ENCODE data around the gene KREMEN2.
"Not testable (repeated sequence)": the region's sequence is repeated elsewhere in the genome, so short reads cannot be mapped to it uniquely, and the experiment has no call there.

KREMEN2 gene

DNA sequence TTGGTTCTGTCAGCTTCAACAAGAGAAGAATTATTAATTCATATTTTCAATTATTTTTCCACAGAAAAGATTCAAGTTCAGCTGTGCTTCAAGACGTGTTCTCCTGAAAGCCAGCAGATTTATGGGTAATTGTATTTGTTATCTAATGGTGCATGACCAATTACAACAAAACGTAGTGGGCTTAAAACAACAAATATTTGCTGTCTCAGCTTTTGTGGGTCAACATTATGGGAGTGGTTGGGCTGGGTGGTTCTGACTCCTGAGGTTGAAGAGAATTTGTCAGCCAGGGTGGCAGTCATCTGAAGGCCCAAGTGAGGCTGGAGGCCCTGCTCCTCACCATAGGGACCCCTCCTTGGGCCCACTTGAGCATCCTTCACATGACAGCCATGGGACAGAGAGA, 24.1 kb upstream of the KREMEN2 start:
- DNase-seq (ENCODE audit: low spot score): no peak

DNA sequence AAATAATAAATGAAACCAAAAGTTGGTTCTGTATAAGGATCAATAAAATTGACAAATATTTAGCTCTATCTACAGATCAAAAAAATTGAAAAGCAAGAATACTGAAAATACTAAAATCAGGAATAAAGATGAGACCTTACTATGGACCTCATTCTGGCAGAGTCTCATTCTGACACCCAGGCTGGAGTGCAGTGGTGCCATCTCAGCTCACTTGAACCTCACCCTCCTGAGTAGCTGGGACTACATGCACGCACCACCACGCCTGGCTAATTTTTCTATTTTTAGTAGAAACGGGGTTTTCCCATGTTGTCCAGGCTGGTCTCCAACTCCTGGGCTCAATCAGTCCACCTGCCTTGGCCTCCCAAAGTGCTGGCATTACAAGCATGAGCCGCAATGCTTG, 22.0 kb upstream of the KREMEN2 start:
- DNase-seq (ENCODE audit: low spot score): no peak

DNA sequence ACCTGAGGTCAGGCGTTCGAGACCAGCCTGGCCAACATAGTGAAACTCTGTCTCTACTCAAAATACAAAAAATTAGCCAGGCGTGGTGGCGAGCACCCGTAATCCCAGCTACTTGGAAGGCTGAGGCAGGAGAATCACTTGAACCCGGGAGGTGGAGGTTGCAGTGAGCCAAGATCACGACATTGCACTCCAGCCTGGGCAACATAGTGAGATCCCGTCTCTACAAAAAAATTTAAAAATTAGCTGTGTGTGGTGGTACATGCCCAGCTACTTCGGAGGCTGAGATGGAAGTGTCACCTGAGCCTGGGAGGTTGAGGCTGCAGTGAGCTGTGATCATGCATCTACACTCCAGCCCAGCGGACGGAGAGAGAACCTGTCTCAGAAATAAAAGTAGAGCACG, 20.4 kb upstream of the KREMEN2 start:
- not testable (repeated sequence) for DNase-seq (ENCODE audit: low spot score)

DNA sequence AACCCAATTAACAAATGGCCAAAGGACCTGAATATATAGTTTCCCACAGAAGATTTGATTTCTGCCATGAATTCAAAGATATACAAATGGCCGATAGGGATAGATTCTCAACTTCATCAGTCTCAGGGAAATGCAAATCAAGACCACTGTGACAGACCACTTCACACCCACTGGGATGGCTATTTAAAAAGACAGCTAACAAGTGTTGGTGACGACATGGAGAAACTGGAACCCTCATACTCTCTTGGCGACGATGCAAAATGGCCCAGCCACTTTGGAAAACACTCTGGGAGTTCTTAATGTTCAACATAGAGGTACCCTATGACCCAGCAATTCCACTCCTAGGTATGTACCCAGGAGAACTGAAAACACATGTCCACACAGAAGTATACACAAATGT, 17.4 kb upstream of the KREMEN2 start:
- no peak for DNase-seq (ENCODE audit: low spot score)

DNA sequence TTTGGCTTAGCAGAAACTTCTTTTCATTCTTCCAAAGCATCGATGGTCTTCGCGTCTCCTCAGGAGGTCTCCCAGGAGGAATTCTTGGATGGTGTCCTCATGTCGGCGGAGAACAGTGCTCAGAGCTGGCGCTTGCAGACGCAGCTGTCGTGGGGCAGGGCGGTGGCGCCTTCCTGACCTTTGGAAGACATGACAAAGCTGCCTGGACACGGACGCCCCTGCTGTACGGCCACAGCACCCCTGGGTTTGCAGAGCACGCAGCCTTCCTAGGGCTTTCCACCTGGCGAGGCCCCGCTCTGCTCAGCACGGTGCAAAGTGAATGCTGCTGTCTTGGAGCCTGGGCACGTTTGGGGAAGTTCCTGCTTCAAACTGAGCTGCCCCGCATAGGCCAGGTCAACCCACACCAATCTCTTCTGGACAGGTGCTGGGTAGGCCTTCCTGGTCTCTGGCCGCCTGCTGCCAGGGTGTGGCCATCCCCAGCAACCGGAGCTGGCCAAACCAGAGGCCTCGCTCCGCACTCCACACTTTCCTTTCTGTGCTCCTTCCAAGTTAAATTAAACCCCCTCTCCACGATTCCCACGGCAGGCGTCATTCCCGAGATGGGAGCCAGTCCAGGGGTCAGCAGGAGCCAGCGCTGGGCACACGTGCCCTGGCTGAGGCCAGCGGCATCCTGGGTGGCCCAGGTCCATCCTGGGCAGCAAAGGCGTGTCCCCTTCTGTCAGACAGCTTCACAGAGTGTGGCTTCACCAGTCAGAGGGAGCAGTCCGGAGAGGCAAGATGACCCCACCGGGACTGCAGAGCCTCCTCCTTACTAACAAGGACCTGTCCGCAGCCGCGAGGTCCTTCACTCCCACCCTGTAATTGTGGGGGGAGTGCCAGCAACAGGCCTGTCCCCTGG, 15.0 kb upstream of the KREMEN2 start:
- no peak for DNase-seq (ENCODE audit: low spot score)

DNA sequence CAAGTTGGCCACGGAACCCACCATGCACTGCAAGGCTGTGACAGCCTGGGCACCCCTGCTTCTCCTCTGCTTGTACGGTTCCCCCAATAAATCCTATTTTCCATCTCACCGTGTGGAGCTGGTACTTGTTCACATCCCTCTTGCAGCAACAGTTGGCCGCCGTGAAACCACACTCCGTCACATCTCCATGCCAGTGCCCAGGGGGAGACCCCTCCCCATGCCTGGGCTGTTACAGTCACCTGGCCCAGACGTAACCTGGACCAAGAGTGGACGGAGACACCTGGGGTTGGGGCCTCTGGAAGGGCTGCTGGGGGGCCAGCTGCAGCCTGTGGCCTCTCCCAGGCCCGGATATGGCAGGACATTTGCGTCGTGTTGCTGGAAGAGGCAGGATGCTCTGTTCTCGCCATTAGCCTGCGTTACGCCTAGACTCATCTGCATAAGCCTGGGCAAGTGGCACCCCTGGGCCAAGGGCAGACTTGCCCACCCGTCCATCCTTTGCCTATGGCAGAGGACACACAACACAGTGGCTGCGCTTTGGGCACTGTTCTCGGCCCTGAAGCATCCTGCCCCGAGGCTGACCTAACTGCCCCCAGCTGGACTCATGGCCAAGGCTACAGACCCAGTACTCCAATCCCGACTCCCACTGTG, 14.2 kb upstream of the KREMEN2 start:
- DNase-seq (ENCODE audit: low spot score): no peak

DNA sequence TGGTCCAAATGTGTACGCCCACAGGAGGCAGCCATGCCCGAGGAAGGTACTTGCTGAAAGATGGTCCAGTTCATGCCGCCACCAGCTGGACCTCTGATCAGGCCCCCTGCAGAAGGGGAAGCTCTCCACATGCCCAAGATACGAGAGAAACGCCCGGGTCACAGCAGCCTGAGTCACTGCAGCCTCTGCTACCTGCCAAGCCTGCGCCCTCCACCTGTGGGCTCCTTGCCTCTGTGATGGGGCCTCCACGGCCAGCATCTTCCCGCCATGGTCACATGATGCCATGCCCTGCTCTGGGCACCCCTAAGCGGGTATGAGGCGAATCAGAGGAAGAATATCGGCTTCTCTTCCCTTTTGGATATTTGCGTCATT, 13.7 kb upstream of the KREMEN2 start:
- DNase-seq (ENCODE audit: low spot score): no peak

DNA sequence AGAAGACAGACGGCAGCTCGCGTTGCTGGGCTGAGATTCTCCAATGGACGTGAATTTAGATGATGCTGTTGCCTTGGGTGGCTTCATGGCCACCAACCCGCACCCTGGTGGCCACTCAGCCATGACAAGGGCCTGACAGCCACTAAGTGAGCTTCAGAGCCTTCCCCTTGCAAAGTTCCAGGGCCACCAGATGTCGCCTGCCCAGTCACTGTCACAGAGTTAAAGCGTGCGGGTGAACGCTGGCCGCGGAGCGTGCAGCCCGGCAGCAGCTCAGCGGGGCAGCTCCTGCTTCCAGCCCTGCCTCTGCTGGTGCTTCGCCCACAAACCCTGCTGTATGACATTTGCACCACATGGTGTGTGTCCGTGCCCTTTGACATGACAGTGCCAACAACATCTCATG, 13.3 kb upstream of the KREMEN2 start:
- DNase-seq (ENCODE audit: low spot score): no peak

DNA sequence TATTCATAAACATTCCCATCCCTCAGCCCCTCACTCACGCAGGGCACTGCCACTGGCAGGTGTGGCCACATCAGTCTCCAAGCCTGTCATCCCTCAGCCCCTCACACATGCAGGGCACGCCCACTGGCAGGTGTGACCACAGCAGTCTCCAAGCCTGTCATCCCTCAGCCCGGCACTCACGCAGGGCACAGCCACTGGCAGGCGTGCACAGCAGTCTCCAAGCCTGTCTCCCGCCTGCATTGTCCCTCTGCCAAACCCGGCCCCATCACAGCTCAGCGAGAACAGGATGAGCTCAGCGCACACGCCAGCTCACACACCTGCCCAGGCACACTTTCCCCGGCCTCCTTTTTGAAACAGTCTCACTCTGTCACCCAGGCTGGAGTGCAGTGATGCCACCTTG, 11.4 kb upstream of the KREMEN2 start:
- DNase-seq (ENCODE audit: low spot score): peak; percentile 59

DNA sequence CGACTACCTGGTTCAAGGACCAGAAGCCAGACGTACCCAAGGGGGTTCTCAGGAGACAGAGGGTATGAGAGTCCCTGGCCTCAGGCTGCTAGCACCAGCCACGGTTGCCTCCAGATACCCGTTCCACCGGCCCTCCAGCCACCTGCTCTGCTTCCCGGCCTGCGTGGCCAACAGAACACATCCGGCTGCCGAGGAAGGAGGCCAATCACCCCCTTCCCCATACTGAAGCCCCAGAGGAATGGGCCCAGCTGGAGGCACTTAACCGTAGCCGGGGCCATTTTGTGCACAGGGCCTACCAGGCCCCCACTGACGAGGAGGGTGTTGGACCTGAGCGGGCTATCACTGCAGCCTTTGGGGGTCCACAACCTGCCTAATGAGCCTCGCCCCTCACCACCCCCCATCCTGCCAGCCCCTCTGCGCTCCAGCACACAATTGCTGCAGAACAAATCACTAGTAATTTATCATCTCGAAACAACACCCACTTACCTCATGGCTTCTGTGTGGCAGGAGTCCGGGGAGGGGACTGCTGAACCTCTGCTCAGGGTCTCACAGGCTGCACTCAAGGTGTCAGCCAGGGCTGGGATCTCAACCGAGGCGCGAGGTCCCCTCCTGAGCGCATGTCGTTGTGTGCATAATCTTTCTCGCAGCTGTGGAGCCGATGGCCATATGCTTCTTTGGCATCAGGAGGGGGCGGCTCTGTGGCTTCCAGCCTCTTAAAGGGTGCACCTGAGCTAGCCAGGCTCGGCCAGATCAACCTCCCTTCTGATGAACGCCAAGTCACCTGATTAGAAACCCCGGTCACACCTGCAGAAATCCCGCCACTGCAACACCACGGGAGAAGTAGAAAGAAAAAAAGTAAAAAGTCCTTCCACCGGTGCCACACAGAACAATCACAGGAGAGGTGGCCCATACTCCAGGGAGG, 10.1 kb upstream of the KREMEN2 start:
- DNase-seq (ENCODE audit: low spot score): peak; percentile 73

DNA sequence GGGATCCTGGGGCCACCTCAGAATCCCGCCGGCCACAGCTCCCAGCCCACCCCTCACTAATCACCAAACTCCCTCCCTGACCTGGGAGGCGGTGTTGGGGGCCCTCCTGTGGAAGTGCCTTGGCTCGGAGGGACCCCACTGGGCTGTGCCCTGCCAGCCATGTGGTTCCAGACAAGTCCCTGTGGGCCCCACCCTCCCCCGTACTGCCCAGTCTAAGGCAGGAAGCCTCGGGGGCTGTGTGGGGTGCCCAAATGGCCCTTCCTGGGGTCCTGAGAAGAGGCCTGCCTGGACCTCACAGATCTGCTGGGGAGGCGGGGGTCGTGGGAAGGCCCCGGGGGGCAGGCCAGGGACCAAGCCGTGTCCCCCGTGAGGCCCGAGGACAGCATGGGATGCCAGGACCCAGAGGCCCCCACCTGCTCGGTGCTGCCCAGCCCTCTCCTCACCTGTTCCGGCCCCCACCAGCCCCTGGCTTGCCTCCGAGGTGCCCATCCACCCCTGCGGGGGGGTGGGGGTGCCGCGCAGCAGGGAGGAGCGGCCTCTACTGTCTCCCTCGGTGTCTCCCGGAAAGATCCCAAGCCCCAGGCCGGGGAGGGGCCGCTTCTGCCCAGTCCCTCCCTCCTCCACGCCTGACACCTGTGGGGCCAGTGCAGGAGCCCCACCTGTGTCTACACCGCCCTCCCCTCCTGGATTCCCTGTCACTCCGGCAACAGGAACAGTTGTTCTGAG, 9.3 kb upstream of the KREMEN2 start:
- no peak for DNase-seq (ENCODE audit: low spot score)

DNA sequence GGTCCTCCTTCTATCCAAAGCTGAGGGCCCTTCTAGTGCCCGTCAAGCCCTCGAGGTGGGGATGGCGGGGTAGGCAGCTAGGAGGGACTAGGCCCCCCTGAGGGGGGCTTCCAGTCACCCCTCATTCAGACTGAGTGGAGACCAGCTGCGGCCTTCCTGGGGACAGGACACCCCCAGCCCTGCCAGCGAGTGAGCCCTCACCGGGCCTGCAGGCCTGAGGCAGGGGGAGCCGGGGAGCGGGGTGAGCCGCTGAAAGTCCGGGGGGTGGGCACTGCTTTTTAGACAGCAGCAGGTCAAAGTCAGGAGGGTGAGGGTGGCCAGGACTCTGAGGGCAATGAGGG, 8.7 kb upstream of the KREMEN2 start:
- DNase-seq (ENCODE audit: low spot score): no peak

DNA sequence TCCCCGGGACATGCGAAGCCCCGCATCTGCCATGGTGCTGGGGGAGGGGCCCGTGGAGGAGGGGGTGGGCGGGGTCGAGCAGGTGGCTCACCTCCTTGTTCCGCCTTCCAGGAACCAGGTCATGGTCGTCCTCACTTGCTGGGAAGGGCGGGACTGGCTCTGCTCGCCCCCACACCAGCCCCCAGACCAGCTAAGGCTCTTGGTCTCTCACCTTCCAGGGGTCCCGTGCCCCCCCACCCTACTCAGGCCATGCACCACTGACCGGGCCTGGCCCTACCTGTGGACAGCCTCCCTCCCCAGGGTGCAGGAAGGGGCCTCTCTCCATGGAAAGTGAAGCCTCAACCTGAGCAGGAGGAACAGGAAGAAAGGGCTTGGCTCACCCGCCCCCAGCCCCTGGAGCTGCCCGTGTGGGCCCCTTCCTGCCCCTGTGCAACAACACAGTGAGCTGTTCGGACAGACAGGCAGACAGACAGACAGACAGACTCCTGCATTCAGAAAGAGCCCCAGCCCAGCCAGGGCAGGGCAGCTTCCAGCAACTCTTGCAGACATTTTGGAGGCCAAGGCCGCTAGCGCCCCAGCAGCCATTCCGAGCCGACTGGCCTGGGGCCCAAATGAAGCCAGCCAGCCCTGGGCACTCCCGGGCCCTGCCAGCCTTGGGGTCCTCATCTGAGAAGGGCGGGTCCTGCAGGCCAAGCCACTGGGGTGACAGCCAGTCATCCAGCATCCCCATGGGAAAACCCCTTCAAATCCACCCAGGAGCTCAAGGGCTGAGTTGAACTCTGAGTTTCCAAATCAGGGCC, 8.1 kb upstream of the KREMEN2 start:
- no peak for DNase-seq (ENCODE audit: low spot score)

DNA sequence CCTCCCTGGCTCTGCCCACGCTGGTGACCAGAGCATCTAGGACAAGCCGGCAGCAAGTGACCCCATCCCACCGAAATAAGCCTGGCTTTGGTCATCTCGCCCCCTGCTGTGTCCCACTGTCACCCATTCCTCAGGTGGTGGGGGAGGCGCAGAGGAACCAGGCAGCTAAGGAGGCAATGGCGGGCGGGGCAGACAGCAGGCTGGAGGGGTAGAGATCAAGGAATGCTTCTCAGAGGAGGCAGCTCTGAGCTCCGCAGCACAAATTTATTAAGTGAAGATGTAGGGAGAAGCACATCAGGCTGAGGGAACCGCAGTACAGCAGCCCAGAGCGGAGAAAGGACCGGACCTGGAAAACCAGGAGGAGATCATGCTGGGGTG, 7.5 kb upstream of the KREMEN2 start:
- DNase-seq (ENCODE audit: low spot score): no peak

DNA sequence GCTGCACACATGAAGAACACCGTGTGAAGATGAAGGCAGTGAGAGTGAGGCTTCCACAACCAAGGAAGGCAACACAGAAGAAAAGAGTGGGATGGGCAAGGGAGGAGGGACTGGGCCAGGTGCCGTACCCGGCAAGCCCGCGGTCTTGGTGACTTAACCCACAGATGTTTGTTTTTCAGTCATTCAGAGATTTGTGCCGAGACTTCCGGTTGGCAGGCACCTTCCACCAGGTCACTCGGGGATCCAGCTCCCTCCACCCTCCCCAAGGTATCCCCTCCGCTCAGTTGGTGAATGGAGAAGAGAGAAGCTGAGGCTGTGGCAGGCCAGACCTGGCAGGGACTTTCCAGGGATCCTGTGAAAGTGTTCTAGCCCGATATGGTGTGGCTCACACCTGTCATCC, 4.9 kb upstream of the KREMEN2 start:
- no peak for DNase-seq (ENCODE audit: low spot score)

DNA sequence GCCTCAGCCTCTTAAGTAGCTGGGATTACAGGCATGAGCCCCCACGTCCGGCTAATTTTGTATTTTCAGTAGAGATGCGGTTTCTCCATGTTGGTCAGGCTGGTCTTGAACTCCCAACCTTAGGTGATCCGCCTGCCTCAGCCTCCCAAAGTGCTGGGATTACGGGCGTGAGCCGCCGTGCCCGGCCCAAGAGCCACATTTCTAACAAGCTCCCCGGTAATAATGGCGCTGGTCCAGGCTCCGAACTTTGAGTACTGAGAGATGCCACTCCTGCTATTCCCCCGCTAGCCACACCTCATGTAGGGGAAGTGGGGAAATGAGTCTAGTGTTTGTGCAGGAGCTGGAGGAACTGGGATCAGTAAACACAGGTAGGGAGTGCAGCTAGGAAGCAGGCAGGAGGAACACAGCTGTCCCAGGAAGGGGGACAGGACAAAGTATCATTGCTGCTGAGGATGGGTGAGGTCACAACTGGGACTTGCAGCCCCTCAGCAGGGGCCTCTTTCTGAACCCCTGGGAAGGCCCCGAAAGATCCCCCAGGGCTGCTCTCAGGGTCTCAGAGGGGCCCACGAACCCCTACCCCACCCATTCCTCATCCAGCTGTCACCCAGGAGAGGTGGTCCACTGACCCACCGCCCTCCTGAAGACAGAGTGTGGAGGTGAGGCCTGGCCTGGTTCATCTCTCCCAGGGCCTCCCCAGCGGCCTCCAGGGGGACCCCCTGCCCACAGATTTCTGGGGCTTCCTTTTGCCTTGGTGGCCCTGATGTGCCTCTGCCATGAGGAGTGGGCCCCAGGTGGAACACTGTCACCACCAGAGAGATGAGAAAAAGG, 3.7 kb upstream of the KREMEN2 start:
- DNase-seq (ENCODE audit: low spot score): peak; percentile 14

DNA sequence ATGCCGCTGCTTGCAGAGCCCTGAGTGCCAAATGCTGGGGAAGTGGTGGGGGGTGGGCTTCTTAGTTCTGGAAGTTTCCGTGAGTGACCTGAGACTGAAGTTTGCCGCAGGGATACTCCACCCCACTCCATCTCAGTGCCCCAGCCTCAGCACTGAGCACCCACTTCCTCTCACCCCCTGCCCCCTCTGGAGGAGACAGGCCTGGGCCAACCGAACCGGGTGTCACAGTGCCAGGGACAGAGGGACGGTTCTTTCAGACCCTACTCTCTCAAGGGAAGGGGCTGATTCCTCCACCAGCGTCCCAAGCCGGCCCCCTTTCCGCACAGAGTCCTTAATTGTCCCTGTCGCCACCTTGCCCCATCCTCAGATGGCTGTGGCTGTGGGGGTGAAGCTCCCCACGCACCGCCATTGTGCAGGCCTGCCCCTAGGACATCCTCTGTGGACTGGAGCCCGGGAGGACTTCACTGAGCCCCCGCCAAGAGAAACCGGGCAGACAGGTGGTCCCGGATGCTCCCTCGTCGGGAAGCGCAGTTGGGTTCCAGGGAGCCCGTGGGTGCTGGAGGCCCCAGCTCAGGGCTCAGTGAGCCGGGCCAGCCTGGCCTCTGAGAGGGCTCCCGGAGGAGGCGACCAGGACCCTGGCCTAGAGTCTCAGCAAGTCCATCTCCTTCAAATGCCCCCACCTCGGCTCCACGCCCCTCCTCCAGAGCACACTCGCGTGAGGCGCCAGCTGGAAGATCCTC, 1.6 kb upstream of the KREMEN2 start:
- peak; percentile 46 for DNase-seq (ENCODE audit: low spot score)

DNA sequence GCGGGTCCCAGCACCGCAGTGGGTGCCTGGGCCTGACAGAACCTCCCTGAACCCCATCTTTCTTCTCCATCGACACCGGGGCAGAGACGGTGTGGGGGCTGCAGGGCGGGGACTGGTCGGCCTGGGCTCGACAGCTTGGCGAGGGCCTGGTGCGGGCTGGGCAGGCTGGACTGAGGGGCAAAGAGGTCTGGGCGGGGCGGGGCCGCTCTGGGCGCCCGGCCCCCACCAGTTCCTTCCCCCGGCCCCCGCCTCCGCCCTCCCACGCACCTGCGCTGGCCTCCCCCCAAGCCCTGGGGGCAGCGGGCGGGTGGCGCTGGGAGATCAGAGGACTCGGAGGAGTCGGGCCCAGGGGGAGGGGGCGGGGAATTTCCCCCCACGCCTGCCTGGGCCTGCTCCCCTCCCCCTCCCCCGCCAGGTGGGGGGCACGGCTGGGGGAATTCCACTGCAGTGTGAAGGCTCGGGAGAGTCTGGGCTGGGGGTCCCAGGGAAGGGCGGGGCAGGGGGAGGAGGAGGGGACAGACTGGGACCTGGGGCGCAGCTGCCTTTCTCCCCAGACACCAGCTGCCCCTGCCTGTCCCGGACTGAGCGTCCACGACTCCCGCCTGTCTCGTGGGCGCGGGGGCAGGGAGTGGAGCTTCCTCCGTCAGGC, 877 bp upstream of the KREMEN2 start:
- peak; percentile 70 for DNase-seq (ENCODE audit: low spot score)
